Prostate gland (tissue), 2 donors: Measurements from ENCODE around the gene DGKI.

Experiments
- POLR2A ChIP-seq: fragments of 450-650 bp; IDR thresholded peaks from one replicate; pipeline ENCODE4 v1.6.1; 2016; ENCODE audit warnings: antibody characterized with exemption, mild to moderate bottlenecking
- POLR2AphosphoS5 ChIP-seq: sonication (generic); formaldehyde crosslinking; IDR thresholded peaks from one replicate; pipeline ENCODE4 v1.6.1; 2017; ENCODE audit warnings: antibody characterized with exemption
- TF ChIP-seq, protein P1 (sequence below), 4 experiments: fragments of 200-600 bp in 2 of 4; fragments of 450-650 bp in 2 of 4; sonication (generic) in 2 of 4; IDR thresholded peaks; 1 replicate in 3 of 4; 2 replicates in 1 of 4; pipeline ENCODE4 v1.5.1; 2016 to 2019; ENCODE audit warnings: antibody characterized with exemption in 4 of 4, mild to moderate bottlenecking in 2 of 4, moderate library complexity in 2 of 4

DNA sequence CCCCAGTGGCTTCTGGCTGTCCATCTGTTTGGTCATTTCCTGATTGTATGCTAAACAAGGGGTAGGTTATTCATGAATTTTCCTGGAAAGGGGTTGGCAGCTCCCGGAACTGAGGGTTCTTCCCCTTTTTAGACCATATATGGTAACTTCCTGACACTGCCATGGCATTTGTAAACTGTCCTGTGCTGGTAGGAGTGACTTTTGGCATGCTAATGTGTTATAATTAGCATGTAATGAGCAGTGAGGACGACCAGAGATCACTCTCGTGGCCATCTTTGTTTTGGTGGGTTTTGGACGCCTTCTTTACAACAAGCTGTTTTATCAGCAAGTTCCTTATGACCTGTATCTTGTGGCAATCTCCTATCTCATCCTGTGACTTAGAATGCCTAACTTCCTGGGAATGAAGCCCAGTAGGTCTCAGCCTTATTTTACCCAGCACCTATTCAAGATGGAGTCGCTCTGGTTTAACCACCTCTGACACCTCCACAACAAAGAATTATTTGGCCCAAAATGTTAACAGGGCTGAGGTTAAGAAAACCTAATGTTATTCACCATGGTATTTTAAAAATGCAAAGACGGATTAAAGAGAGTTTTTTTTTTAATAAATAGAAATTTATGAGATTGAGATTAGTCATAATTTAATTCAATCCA is 500.9 kb downstream of the DGKI start:
- TF ChIP-seq, protein P1, sequence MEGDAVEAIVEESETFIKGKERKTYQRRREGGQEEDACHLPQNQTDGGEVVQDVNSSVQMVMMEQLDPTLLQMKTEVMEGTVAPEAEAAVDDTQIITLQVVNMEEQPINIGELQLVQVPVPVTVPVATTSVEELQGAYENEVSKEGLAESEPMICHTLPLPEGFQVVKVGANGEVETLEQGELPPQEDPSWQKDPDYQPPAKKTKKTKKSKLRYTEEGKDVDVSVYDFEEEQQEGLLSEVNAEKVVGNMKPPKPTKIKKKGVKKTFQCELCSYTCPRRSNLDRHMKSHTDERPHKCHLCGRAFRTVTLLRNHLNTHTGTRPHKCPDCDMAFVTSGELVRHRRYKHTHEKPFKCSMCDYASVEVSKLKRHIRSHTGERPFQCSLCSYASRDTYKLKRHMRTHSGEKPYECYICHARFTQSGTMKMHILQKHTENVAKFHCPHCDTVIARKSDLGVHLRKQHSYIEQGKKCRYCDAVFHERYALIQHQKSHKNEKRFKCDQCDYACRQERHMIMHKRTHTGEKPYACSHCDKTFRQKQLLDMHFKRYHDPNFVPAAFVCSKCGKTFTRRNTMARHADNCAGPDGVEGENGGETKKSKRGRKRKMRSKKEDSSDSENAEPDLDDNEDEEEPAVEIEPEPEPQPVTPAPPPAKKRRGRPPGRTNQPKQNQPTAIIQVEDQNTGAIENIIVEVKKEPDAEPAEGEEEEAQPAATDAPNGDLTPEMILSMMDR (IDR thresholded peaks at IDR 0.05): no peak
- TF ChIP-seq POLR2AphosphoS5: no peak
- TF ChIP-seq POLR2A: no peak
